Suprapubic skin (tissue), 4 donors: ENCODE results near the gene GLMN. TPM values are rescaled to one million over a fixed set of nuclear protein-coding genes. Genes with fewer than 3 reads are reported as not detected.

Experiments
- DNase-seq, 2 donors: peaks; one replicate each; pipeline ENCODE4 v3.0.0-alpha.2; 2019; ENCODE audit warnings: low spot score in 2 of 2
- H3K27ac ChIP-seq: fragments of 200-600 bp; sonication (generic); one replicate; pipeline ENCODE4 v1.5.1; 2019
- H3K27me3 ChIP-seq: fragments of 200-600 bp; sonication (generic); one replicate; pipeline ENCODE4 v1.5.1; 2019
- H3K36me3 ChIP-seq: fragments of 200-600 bp; sonication (generic); one replicate; pipeline ENCODE4 v1.5.1; 2019
- H3K4me1 ChIP-seq: fragments of 200-600 bp; sonication (generic); one replicate; pipeline ENCODE4 v1.5.1; 2019
- H3K4me3 ChIP-seq: fragments of 200-600 bp; sonication (generic); one replicate; pipeline ENCODE4 v1.5.1; 2019; ENCODE audit warnings: mild to moderate bottlenecking
- H3K9me3 ChIP-seq: fragments of 200-600 bp; sonication (generic); one replicate; pipeline ENCODE4 v1.5.1; 2019
- EP300 ChIP-seq: sonication (generic); formaldehyde crosslinking; IDR thresholded peaks from one replicate; pipeline ENCODE4 v1.6.1; 2017; ENCODE audit warnings: antibody characterized with exemption
- POLR2A ChIP-seq, 2 donors: fragments of 450-650 bp; IDR thresholded peaks; one replicate each; pipeline ENCODE4 v1.6.1; 2017; ENCODE audit warnings: antibody characterized with exemption in 2 of 2, mild to moderate bottlenecking in 2 of 2, moderate library complexity in 2 of 2
- POLR2AphosphoS5 ChIP-seq, 3 donors: sonication (generic); formaldehyde crosslinking; IDR thresholded peaks; one replicate each; pipeline ENCODE4 v1.6.1; 2017; ENCODE audit warnings: antibody characterized with exemption in 3 of 3
- WGBS: methylation state at CpG from one replicate; pipeline ENCODE4 v1.1.5; 2018; 5-methylcytosine and 5-hydroxymethylcytosine counted together
- total RNA-seq, 4 donors: library from RNA; depleted of rRNA; stranded (reverse); fragments of >200 nt; gene quantifications; one replicate each; pipeline ENCODE4 v1.1.0, GENCODE V29; 2016
- TF ChIP-seq, protein P1 (sequence below), 2 donors: fragments of 200-600 bp in 1 of 2; fragments of 450-650 bp in 1 of 2; sonication (generic) in 1 of 2; IDR thresholded peaks; one replicate each; pipeline ENCODE4 v1.5.1; 2016 to 2019; ENCODE audit warnings: antibody characterized with exemption in 2 of 2, mild to moderate bottlenecking in 1 of 2, moderate library complexity in 1 of 2

GLMN gene
- total RNA-seq, 4 donors from 2014 or later = 8.9 to 31.9 (median 11.0) TPM

DNA sequence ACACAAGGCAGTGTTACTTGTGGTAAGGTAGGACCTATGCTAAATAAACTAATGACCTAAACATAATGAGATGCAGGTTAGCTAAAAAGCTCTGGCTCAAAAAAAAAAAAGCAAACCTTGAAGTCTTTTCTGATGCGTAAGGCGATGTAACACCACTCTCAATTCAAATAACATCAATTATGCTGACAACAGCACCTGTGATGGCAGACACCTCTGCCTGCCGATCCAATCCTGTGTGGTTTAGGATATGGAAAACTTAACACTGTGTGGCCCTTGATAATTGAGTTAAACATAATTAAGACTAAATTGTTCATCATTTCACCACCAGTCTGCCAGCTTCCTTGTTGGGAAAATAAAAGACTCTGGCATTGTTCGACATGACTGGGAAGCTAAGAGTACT is 9.2 kb upstream of the GLMN start:
- TF ChIP-seq POLR2AphosphoS5 (IDR thresholded peaks at IDR 0.05) = no peak
- TF ChIP-seq POLR2A (IDR thresholded peaks at IDR 0.05) = no peak
- TF ChIP-seq EP300 = no peak
- TF ChIP-seq, protein P1, sequence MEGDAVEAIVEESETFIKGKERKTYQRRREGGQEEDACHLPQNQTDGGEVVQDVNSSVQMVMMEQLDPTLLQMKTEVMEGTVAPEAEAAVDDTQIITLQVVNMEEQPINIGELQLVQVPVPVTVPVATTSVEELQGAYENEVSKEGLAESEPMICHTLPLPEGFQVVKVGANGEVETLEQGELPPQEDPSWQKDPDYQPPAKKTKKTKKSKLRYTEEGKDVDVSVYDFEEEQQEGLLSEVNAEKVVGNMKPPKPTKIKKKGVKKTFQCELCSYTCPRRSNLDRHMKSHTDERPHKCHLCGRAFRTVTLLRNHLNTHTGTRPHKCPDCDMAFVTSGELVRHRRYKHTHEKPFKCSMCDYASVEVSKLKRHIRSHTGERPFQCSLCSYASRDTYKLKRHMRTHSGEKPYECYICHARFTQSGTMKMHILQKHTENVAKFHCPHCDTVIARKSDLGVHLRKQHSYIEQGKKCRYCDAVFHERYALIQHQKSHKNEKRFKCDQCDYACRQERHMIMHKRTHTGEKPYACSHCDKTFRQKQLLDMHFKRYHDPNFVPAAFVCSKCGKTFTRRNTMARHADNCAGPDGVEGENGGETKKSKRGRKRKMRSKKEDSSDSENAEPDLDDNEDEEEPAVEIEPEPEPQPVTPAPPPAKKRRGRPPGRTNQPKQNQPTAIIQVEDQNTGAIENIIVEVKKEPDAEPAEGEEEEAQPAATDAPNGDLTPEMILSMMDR (IDR thresholded peaks at IDR 0.05) = no peak
- Histone ChIP-seq H3K27ac (no peak overlapping the region), H3K36me3 (peaks cover 34% of the 10 kb centered on the region), H3K4me3 (no peak overlapping the region), H3K4me1 (no peaks in the 10 kb centered on the region), H3K9me3 (no peaks in the 10 kb centered on the region), H3K27me3 (no peaks in the 10 kb centered on the region)
- 70% methylated on average over 4 of the region's 4 CpGs for WGBS
- DNase-seq = no peak

DNA sequence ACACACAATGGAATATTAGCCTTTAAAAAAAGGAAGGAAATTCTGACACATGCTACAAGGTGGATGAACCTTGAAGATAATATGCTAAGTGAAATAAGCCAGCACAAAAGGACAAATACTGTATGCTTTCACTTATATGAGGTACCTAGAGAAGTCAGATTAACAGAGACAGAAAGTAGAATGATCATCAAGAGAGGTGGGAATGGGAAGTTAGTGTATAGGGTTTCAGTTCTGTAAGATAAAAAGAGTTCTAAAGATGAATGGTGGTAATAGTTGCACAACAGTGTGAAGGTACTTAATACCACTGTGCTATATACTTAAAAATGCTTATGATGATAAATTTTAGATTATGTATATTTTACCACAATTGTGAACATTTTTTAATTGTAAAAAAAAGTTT is 7.2 kb upstream of the GLMN start:
- Histone ChIP-seq H3K4me3 (no peak overlapping the region), H3K27me3 (no peaks in the 10 kb centered on the region), H3K9me3 (no peaks in the 10 kb centered on the region), H3K4me1 (peaks cover 2% of the 10 kb centered on the region), H3K27ac (no peak overlapping the region), H3K36me3 (peaks cover 34% of the 10 kb centered on the region)
- TF ChIP-seq EP300 (no peak), POLR2AphosphoS5 (IDR thresholded peaks at IDR 0.05) (no peak), POLR2A (IDR thresholded peaks at IDR 0.05) (no peak)
- TF ChIP-seq, protein P1 (IDR thresholded peaks at IDR 0.05) = no peak
- no peak for DNase-seq

DNA sequence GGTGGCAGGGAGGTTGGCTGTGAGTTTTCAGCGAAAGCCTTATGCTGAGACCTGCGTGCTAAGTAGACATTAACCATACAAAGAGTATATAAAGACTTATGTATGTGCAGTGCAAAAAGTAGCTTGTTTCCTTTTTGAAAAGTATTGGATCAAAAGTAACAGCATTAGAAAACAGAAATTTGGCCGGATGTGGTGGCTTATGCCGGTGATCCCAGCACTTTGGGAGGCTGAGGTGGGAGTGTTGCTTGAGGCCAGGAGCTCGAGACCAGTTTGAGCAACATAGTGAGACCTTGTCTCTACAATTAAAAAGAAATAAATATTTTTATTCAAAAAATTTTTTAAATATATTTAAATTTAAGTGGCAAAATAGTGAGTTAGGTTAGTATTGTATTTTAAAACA is 2.2 kb upstream of the GLMN start:
- 90% methylated on average over 5 of the region's 5 CpGs for WGBS
- Histone ChIP-seq H3K27ac (no peak overlapping the region), H3K27me3 (no peaks in the 10 kb centered on the region), H3K36me3 (peaks cover 23% of the 10 kb centered on the region), H3K4me1 (peaks cover 32% of the 10 kb centered on the region), H3K4me3 (no peak overlapping the region), H3K9me3 (no peaks in the 10 kb centered on the region)
- TF ChIP-seq, protein P1 (IDR thresholded peaks at IDR 0.05) = no peak
- TF ChIP-seq POLR2A (IDR thresholded peaks at IDR 0.05) (no peak), POLR2AphosphoS5 (IDR thresholded peaks at IDR 0.05) (no peak), EP300 (no peak)
- DNase-seq = no peak

DNA sequence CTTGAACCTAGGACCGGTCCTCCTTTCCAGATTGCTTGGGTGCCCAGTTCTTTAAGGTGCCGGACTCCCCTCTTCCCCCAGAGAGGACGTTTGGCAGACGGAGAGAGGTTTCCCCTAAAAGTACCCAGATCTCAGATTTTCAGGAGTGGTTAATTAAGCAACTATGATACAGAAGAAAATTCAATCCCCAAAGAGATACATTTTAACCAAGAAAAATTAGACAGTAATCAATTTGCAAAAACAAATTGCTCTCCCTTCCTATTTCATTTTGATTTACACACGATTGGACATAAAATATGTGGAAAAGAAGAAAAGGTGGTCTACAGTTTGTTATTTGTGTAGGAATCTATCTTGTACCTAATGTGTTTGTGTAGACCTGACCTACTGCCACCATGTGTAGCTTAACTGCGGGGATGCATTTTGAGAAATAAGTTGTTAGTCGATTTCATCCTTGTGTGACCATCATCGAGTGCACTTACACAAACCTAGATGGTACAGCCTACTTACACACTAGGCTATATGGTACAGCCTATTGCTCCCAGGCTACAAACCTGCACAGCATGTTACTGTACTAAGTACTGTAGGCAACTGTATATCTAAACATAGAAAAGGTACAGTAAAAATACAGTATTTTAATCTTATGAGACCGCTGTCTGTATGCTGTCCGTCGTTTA is 827 bp upstream of the GLMN start:
- H3K27me3 ChIP-seq = no peaks in the 10 kb centered on the region
- peak overlapping the region; percentile 94 for H3K27ac ChIP-seq
- no peaks in the 10 kb centered on the region for H3K9me3 ChIP-seq
- no peak for DNase-seq
- H3K36me3 ChIP-seq = peaks cover 12% of the 10 kb centered on the region
- TF ChIP-seq EP300 (no peak), POLR2A (IDR thresholded peaks at IDR 0.05) (no peak), POLR2AphosphoS5 (IDR thresholded peaks at IDR 0.05) (no peak)
- TF ChIP-seq, protein P1 (IDR thresholded peaks at IDR 0.05) = no peak
- H3K4me3 ChIP-seq = peak overlapping the region; percentile 71
- peaks cover 32% of the 10 kb centered on the region for H3K4me1 ChIP-seq
- 42% methylated on average over 11 of the region's 11 CpGs for WGBS

DNA sequence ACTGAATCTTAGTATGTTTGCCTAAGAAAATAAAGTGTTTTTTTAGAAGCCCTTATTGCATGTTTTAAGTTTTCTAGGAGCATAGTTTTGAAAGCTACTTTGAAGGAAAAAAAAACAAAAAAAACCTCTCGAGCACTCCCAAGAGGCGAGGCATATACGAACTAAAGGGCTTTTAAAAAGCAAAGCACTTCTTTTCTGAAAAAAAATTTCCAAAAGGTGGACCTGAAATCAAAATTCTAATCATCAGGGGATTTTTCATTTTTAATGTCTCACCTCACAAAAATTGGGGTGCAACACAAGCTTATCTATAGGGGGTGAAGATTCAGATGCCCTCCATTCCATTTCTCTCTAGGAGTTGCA is 594 bp downstream of the GLMN start:
- DNase-seq = no peak
- Histone ChIP-seq H3K4me3 (peak overlapping the region; percentile 71), H3K4me1 (peaks cover 32% of the 10 kb centered on the region), H3K36me3 (peaks cover 3% of the 10 kb centered on the region), H3K27me3 (no peaks in the 10 kb centered on the region), H3K9me3 (no peaks in the 10 kb centered on the region), H3K27ac (peak overlapping the region; percentile 94)
- 10% methylated on average over 3 of the region's 3 CpGs for WGBS
- no peak for TF ChIP-seq POLR2A (IDR thresholded peaks at IDR 0.05)
- TF ChIP-seq POLR2AphosphoS5 (IDR thresholded peaks at IDR 0.05) = no peak
- TF ChIP-seq, protein P1 (IDR thresholded peaks at IDR 0.05) = no peak
- TF ChIP-seq EP300 = no peak
